Measurements from ENCODE around the gene CCDC7. TPM values are rescaled to one million over a fixed set of nuclear protein-coding genes. Genes with fewer than 3 reads are reported as not detected.

The CCDC7 gene
- 60.2 and 63.9 TPM in 2 replicates for total RNA-seq (2013; cell fraction: nucleolus; rRNA removed)
- 3.5 and 4.5 TPM in 2 replicates for total RNA-seq (2014; rRNA removed)
- total RNA-seq (2014; rRNA removed; fragmentation: Illumina TruSeq; extraction: Trizol) = 5.6 and 8.8 TPM in 2 replicates
- 4.0 and 7.3 TPM in 2 replicates for total RNA-seq (2021)
- polyA plus RNA-seq (2011; ENCODE audit: low read depth) = 1.1 TPM
- 3.2 and 7.6 TPM in 2 replicates for polyA plus RNA-seq (2011; rRNA removed)
- 0.90 and 1.0 TPM in 2 replicates for polyA plus RNA-seq (2011; cell fraction: cytosol; rRNA removed)
- polyA plus RNA-seq (2011; cell fraction: nucleus; rRNA removed) = 5.1 and 6.3 TPM in 2 replicates
- polyA plus RNA-seq (2012) = 2.1 TPM in 2 replicates
- 2.3 and 2.5 TPM in 2 replicates for polyA plus RNA-seq (2014; fragmentation: Illumina TruSeq; extraction: Trizol)
- polyA plus RNA-seq (2014; fragmentation: Nextera tagmentation; extraction: Ambion mirVana) = 1 to 10 TPM; 2.1 to 3.3 TPM
- 1.8 and 2.3 TPM in 2 replicates for polyA plus RNA-seq (2014; rRNA removed)
- polyA plus RNA-seq (2016; fragmentation: Nextera tagmentation; extraction: Ambion mirVana) = 1 to 10 TPM; 3.9 to 4.0 TPM
- 5.0 and 12.7 TPM in 2 replicates for polyA minus RNA-seq (2011; rRNA and poly(A)+ RNA removed)
- 4.3 and 4.4 TPM in 2 replicates for polyA minus RNA-seq (2011; cell fraction: cytosol; rRNA and poly(A)+ RNA removed)
- polyA minus RNA-seq (2011; cell fraction: nucleus; rRNA and poly(A)+ RNA removed) = 18.4 and 19.1 TPM in 2 replicates
- percentile 53 among the genes with signal in this experiment for Bru-seq, nascent RNA
- percentile 55 among the genes with signal in this experiment for BruChase-seq, experiment 1, labeled RNA remaining after a 6-hour chase
- BruChase-seq, experiment 2, labeled RNA remaining after a 2-hour chase = percentile 60 among the genes with signal in this experiment
- long read RNA-seq, experiment 1 = 0 reads
- long read RNA-seq, experiment 2, partial matches to known transcripts = 2 of 5 reads
- long read RNA-seq, experiment 2, other reads (novel, unspliced or antisense) = 3 of 5 reads

- in situ Hi-C loops (cut with MboI) = no loop called here
- Histone ChIP-seq H3K9ac (ENCODE audit: control insufficient read depth, insufficient read depth, low read length) (peak within 1 kb of the TSS; percentile 99), H3K79me2 (ENCODE audit: control insufficient read depth, insufficient read depth, low read length) (peaks cover 6% of the 10 kb centered on the region), H3K36me3 (ENCODE audit: control insufficient read depth in 2 of 2, insufficient read depth in 2 of 2, low read length in 1 of 2) (no peaks in the 10 kb centered on the region), H3K27ac (ENCODE audit: control insufficient read depth, insufficient read depth) (peak within 1 kb of the TSS; percentile 99), H3K4me2 (ENCODE audit: control insufficient read depth, insufficient read depth) (peak within 1 kb of the TSS; percentile 74), H3K9me3 (replicated peaks; ENCODE audit: control insufficient read depth, insufficient read depth, low read length) (no peaks in the 10 kb centered on the region), H3K4me1 (ENCODE audit: control insufficient read depth, insufficient read depth, low read length) (no peaks in the 10 kb centered on the region), H4K20me1 (ENCODE audit: control insufficient read depth, insufficient read depth) (no peaks in the 10 kb centered on the region), H2AFZ (ENCODE audit: control insufficient read depth, low read depth, low read length) (peak within 1 kb of the TSS; percentile 94), H3K4me3 (peak within 1 kb of the TSS; percentile 97), H3K27me3 (replicated peaks in 1 of 2; ENCODE audit: control insufficient read depth in 2 of 2, insufficient read depth in 2 of 2, low read length in 1 of 2) (no peaks in the 10 kb centered on the region)
- peak; percentile 98 for ATAC-seq
- ChIA-PET CTCF (interaction anchor here (0.7 to 2.2 kb wide), 6 partner anchors 10 to 253 kb away, joined by 3 to 9 read pairs (median 3); no protein-coding TSS in a partner anchor), SMC1A (ENCODE audit: uncharacterized antibody, unreplicated experiment) (interaction anchor here (0.6 to 1.8 kb wide), 7 partner anchors 8 to 110 kb away, joined by 3 to 8 read pairs (median 4); no protein-coding TSS in a partner anchor), POLR2A (interaction anchor here (0.6 to 1.3 kb wide), 2 partner anchors 67 to 389 kb away, joined by 3 to 9 read pairs; no protein-coding TSS in a partner anchor), RAD21 (ENCODE audit: unreplicated experiment) (interaction anchor here (0.8 to 1.9 kb wide), 8 partner anchors 11 to 563 kb away, joined by 3 to 13 read pairs (median 4); no protein-coding TSS in a partner anchor)
- BruUV-seq (replicated peaks) = TSS peak; percentile 87
- under 1% methylated on average over 53 of the region's 53 CpGs for WGBS (ENCODE audit: insufficient coverage, insufficient replicate concordance, low lambda C conversion rate, missing lambda C conversion rate)
- peak; percentile 90 for FAIRE-seq
- peak; percentile 62 for DNase-seq (ENCODE audit: low read depth, low spot score)
- intact Hi-C loops (cut with micrococcal nuclease; ENCODE audit: unreplicated experiment) = loop anchor here (1.0 to 10.0 kb wide), 3 partner anchors 68 to 509 kb away; no protein-coding TSS in a partner anchor
- no peak for TF ChIP-seq RAD51 (IDR thresholded peaks at IDR 0.05)
- 0 out of 2 replicates have a peak, but pooled peaks have one; percentile 51 for TF ChIP-seq WRNIP1 (IDR thresholded peaks at IDR 0.05; ENCODE audit: borderline replicate concordance, low read depth, low read length)
- TF ChIP-seq, protein P1, sequence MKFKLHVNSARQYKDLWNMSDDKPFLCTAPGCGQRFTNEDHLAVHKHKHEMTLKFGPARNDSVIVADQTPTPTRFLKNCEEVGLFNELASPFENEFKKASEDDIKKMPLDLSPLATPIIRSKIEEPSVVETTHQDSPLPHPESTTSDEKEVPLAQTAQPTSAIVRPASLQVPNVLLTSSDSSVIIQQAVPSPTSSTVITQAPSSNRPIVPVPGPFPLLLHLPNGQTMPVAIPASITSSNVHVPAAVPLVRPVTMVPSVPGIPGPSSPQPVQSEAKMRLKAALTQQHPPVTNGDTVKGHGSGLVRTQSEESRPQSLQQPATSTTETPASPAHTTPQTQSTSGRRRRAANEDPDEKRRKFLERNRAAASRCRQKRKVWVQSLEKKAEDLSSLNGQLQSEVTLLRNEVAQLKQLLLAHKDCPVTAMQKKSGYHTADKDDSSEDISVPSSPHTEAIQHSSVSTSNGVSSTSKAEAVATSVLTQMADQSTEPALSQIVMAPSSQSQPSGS (IDR thresholded peaks at IDR 0.05; ENCODE audit: low read length) = no peak
- TF ChIP-seq RCOR1 (conservative IDR thresholded peaks at IDR 0.05; ENCODE audit: low read depth, low read length) = no peak
- TF ChIP-seq CBFB (IDR thresholded peaks at IDR 0.05; ENCODE audit: low read depth) = peak; percentile 72
- TF ChIP-seq POLR2AphosphoS2 (IDR thresholded peaks at IDR 0.05; ENCODE audit: low read depth, low read length) = peak; percentile 86; the same call in 1 of the 2 replicates
- no peak for TF ChIP-seq JUND (IDR thresholded peaks at IDR 0.05; ENCODE audit: low read depth, low read length)
- TF ChIP-seq CUX1 (IDR thresholded peaks at IDR 0.05; ENCODE audit: insufficient replicate concordance, low read depth, low read length) = no peak
- TF ChIP-seq, protein P2, sequence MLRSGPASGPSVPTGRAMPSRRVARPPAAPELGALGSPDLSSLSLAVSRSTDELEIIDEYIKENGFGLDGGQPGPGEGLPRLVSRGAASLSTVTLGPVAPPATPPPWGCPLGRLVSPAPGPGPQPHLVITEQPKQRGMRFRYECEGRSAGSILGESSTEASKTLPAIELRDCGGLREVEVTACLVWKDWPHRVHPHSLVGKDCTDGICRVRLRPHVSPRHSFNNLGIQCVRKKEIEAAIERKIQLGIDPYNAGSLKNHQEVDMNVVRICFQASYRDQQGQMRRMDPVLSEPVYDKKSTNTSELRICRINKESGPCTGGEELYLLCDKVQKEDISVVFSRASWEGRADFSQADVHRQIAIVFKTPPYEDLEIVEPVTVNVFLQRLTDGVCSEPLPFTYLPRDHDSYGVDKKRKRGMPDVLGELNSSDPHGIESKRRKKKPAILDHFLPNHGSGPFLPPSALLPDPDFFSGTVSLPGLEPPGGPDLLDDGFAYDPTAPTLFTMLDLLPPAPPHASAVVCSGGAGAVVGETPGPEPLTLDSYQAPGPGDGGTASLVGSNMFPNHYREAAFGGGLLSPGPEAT (IDR thresholded peaks at IDR 0.05; ENCODE audit: low read depth) = 0 out of 2 replicates have a peak, but pooled peaks have one; percentile 31
Observed at GRCh38 chr10:32445740-32446535, at the start of gene CCDC7. CCDC7 (plus strand) TSS chr10:32446140; CDS start chr10:32451643, 5,503 bp downstream.
